Measurements from ENCODE around the gene GRIN3A. TPM values are rescaled to one million over a fixed set of nuclear protein-coding genes. Genes with fewer than 3 reads are reported as not detected.

GRIN3A gene
- total RNA-seq, 1 donor from 2014 or later = 0.35 TPM

GRCh38 chr9:101634741-101635409 is 103.6 kb downstream of the GRIN3A start:
- no peak for TF ChIP-seq CTCF (conservative IDR thresholded peaks at IDR 0.05)
- Mint-ChIP-seq H3K4me3 (no peak overlapping the region), H3K36me3 (ENCODE audit: low read depth) (no peaks in the 10 kb centered on the region), H3K27me3 (ENCODE audit: low read depth) (peaks cover 4% of the 10 kb centered on the region), H3K9me3 (no peaks in the 10 kb centered on the region), H3K27ac (ENCODE audit: unreplicated experiment) (no peak overlapping the region), H3K4me1 (no peaks in the 10 kb centered on the region)
- no peak for DNase-seq (ENCODE audit: low read depth, low spot score)

GRCh38 chr9:101632611-101633010 is 105.8 kb downstream of the GRIN3A start:
- no peak overlapping the region for H3K27ac Mint-ChIP-seq (ENCODE audit: unreplicated experiment)
- no peaks in the 10 kb centered on the region for H3K4me1 Mint-ChIP-seq
- peaks cover 8% of the 10 kb centered on the region for H3K27me3 Mint-ChIP-seq (ENCODE audit: low read depth)
- peaks cover 2% of the 10 kb centered on the region for H3K9me3 Mint-ChIP-seq
- no peaks in the 10 kb centered on the region for H3K36me3 Mint-ChIP-seq (ENCODE audit: low read depth)
- no peak for TF ChIP-seq CTCF (conservative IDR thresholded peaks at IDR 0.05)
- no peak for DNase-seq (ENCODE audit: low read depth, low spot score)
- H3K4me3 Mint-ChIP-seq = no peak overlapping the region

- DNase-seq (ENCODE audit: low read depth, low spot score) = no peak
- Mint-ChIP-seq H3K27me3 (ENCODE audit: low read depth) (peaks cover 8% of the 10 kb centered on the region), H3K4me3 (no peak overlapping the region), H3K36me3 (ENCODE audit: low read depth) (no peaks in the 10 kb centered on the region), H3K9me3 (peaks cover 2% of the 10 kb centered on the region), H3K4me1 (no peaks in the 10 kb centered on the region), H3K27ac (ENCODE audit: unreplicated experiment) (no peak overlapping the region)
- no peak for TF ChIP-seq CTCF (conservative IDR thresholded peaks at IDR 0.05)
Measured at GRCh38 chr9:101631892-101632291, 106.6 kb downstream of the GRIN3A start.

GRCh38 chr9:101629636-101630035 is 108.8 kb downstream of the GRIN3A start:
- no peak for DNase-seq (ENCODE audit: low read depth, low spot score)
- H3K27ac Mint-ChIP-seq (ENCODE audit: unreplicated experiment) = no peak overlapping the region
- H3K9me3 Mint-ChIP-seq = peaks cover 2% of the 10 kb centered on the region
- no peak for TF ChIP-seq CTCF (conservative IDR thresholded peaks at IDR 0.05)
- H3K27me3 Mint-ChIP-seq (ENCODE audit: low read depth) = peaks cover 8% of the 10 kb centered on the region
- no peak overlapping the region for H3K4me3 Mint-ChIP-seq
- H3K4me1 Mint-ChIP-seq = no peaks in the 10 kb centered on the region
- no peaks in the 10 kb centered on the region for H3K36me3 Mint-ChIP-seq (ENCODE audit: low read depth)

- no peak for DNase-seq (ENCODE audit: low read depth, low spot score)
- Mint-ChIP-seq H3K4me3 (no peak overlapping the region), H3K4me1 (no peaks in the 10 kb centered on the region), H3K27me3 (ENCODE audit: low read depth) (peaks cover 8% of the 10 kb centered on the region), H3K36me3 (ENCODE audit: low read depth) (no peaks in the 10 kb centered on the region), H3K9me3 (peaks cover 4% of the 10 kb centered on the region), H3K27ac (ENCODE audit: unreplicated experiment) (no peak overlapping the region)
- no peak for TF ChIP-seq CTCF (conservative IDR thresholded peaks at IDR 0.05)
Measured at GRCh38 chr9:101628173-101628572, 110.3 kb downstream of the GRIN3A start.

Data from neural crest cell (in vitro differentiated cells).